ENCODE results near the gene LY6G5B.

Gene LY6G5B

DNA sequence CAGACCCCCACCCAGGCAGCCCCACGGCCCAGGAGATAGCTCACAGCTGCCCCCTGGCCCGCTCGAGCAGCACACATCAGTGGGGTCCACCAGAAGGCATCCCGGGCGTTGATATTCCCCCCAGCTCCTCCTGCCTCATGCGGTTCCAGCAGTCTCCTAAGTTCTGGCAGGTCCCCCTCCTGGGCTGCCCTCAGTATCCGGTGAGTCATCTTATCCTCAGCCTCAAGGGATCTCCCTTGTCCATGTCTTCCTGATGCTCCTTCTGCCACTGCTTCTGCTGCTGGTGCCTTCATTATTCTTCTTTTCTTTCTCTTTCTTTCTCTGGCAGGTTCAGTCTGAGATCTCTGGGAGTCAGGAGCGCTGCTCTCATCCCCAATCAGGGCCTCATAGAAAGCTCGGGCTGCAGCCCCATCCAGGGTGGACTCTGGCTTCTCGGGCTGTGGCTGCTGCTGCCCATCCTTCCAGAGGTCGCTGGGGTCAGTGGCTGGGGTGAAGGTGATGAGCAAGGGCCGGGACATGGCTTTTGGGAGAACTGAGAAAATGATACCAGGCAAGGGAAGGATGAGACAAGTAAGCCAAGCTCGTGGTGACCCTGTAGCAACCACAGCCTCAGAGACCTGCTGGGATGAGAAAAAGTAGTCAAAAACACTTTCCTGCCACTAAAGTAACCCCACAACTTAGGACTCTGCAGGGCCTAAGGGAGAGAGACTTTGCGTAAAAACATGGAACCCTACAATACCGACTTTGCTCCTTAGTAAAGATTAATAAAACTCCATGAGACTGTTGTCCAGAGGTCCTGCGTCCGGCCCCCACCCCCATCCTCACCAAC lies 5.6 kb upstream of the LY6G5B start:
- DNase-seq, result peak; percentile 22

DNA sequence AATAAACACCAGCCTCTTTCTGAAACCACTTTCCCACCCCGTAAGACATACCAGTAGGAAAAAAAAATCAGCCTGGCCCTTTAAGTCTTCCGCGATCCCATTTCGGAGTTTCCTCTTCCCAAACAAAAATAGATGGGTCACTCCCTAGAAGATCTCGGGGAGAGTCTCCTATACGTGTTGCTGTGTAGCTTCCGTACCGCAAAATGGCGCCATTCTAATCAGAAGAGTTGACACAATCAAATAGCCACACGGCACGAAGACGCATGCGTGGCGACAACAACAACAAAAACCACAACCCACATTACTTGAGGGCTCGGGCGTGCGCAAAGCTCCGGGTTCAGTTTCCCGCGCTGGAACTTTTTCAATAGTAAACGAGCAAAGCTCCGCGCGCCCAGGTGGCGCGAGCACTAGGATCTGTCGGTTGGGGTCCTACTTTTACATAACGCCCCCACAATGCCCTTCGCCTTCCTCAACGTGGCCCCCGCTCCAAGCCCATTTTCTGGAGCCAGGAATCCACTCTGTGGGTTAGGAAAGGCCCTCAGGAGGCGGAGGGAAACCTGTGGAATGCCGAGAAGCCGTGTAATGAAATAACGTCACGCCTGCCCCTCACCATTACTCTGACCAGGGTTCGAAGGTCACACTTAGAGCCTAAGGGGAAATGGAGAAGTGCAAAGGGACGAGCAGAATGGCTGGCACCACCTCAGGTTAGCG lies 4.8 kb upstream of the LY6G5B start, which contains the start of gene GPANK1:
TSS of gene GPANK1 (minus strand) at position 208 of the 711 bp plus-strand sequence. CDS start 519 bp downstream, outside the sequence.
- DNase-seq, result peak; percentile 96

- DNase-seq, result peak; percentile 98
These were observed 4.1 kb upstream of the LY6G5B start, which contains the start of gene CSNK2B for GRCh38 chr6:31665501-31666336. Gene CSNK2B (plus strand): TSS chr6:31666080. CDS start chr6:31666832, 752 bp downstream.

- DNase-seq, result peak; percentile 59
These were observed 3.3 kb upstream of the LY6G5B start for GRCh38 chr6:31666337-31666965.

GRCh38 chr6:31676322-31676903 lies 6.6 kb downstream of the LY6G5B start:
- no peak for DNase-seq

GRCh38 chr6:31676904-31677303 lies 7.1 kb downstream of the LY6G5B start:
- DNase-seq, result no peak

GRCh38 chr6:31677955-31678354 lies 8.2 kb downstream of the LY6G5B start:
- DNase-seq, result no peak

DNA sequence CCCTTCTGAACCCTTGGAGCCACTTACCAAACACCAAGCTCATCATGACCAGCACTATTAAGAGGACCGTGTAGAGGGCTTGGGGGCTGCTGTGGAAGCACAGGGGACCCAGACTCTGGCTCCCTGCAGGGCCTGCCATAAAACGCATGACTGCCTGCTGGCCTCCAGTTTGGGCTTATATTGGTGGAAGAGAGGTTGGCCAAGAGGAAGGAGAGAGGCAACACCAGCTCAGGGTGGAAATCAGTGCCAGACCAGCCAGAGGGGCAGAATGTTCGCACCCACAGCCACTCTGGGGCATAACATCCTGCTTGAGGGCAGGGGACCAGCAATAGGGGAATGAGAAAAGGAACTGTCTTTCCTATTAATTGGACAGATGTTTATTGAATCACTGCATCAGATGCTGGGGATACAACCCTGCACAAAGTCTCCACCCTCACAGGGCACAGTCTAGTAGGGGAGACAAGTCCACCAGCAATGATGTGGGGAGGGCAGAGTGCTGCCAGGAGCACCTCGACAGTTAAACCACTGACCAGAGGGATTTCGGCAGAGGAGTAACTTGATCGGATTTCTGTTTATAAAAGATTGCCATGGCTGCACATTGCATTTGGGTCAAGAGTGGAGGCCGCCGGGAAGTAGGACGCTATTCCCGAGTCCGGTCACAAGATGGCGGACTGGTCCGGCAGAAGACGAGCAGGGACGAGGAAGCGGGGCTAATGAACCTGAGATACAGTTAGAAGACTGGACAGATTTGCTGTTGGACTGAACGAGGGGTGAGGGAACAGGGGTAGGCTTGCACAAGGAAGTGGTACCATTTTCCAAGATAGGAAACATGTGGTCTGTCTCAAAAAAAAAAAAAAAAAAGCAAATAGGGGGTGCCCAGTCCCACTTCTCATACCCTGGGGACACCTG lies 10.7 kb downstream of the LY6G5B start, which contains the start of gene LY6G5C:
TSS of gene LY6G5C (minus strand) at position 842 of the 909 bp plus-strand sequence. CDS start at position 148, 694 bp downstream.
- DNase-seq, result peak; percentile 81

- DNase-seq, result peak; percentile 56
These were observed 11.4 kb downstream of the LY6G5B start for GRCh38 chr6:31681135-31681671.

DNA sequence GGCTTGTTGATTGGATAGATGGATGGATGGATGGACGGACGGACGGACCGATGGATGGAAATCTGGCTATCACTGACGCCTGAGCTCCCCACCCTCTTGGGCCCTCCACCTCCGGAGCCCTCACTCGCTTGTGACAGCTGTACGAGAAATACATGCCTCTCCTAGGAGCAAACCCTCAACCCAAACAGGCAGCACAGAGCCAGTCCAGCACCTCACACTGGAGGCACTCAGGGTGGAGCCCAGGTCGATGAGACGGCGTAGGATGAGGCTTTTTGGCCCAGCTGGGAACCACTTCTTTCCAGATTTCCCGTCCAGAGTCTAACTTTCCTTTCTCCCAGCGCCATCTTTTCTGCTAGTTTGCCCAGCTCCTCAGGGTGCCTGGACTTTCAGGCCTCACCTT lies 13.8 kb downstream of the LY6G5B start:
- no peak for DNase-seq

- no peak for DNase-seq
These were observed 16.7 kb downstream of the LY6G5B start for GRCh38 chr6:31686483-31686882.

GRCh38 chr6:31687321-31687720 lies 17.5 kb downstream of the LY6G5B start:
- DNase-seq, result no peak

GRCh38 chr6:31687860-31688693 lies 18.3 kb downstream of the LY6G5B start:
- no peak for DNase-seq

DNA sequence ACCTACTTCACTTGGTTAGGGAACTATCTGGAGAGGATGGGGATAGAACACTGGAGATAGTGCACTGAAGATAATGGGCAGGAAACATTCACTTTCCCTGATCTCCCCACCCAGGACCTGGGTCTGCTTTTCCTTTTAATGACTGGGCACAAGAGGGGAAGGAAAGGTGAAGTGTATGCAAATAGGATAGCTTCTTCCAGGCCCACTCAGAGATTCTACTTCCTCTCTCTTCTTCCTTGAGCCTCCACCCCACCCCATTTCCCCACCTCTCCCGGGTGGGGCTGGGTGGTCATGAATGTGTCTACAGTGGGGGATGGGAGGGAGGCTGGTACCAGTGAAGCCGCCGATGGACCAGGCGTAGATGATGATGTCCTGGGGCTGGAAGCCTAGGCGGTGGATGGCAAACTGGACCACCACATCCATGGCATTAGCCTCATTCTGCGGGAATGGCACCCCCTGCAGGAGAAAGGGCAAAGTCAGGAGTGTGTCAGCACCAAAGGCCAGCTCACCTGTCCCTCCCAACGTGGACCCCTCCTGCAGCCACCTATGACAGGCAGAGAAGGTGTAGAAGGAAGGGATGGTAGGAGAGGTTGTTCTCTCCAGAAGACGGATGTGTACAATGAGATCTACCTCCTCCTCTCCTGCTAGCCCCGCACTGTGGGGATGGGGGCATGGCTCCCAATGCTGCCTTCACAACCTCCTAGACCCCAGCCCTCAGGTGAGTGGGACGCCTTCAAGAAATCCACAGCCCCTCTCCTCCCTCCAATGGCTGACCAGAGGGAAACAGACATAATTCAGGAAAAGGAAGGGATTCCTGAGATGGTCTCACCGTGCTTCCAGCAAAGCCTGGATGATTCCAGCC lies 19.7 kb downstream of the LY6G5B start:
- DNase-seq, result no peak

DNA sequence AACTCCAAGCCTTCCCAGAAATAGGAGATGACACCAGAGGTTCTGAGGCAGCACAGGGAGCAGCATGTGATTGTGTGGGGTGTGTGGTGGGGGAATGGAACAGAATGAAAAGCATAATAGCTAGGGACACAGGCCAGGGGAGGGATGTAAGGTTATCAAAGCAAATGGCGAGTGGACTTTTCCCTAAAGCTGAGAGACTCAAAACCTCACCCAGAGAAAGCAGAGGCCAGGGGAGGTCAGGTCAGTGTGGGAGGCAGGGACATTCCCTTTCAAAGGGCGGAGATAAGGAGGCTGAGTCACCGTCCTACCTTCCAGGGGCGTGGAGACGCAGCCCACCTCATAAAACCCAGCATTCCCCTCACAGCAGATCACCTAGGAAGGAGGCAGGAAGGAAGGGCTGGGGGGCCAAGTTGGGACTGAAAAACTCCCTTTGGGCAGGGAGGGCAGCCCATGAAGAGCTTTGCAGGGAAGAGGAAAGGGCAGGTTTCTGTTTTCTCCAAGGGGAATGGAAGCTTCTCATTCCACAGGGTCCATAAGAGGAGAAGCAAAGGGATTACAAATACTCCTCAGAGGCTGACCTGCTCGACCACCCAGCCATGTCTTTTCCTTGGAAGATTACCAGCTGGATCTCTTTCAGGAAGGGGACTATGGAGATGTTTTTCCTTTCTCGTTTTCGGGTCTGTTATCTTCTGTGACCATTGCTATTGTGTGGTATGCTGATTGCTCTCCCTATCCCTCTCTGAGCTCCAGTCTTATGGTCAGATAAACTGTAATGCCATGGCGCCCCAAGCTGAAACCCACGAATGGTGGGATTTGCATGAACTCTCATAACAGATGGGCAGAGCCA lies 20.7 kb downstream of the LY6G5B start:
- DNase-seq, result peak; percentile 33

GRCh38 chr6:31691078-31691463 lies 21.3 kb downstream of the LY6G5B start:
- no peak for DNase-seq

- DNase-seq, result no peak
These were observed 21.9 kb downstream of the LY6G5B start for GRCh38 chr6:31691564-31692108.
